ENCODE measurements around the gene VWA2. TPM values are rescaled to one million over a fixed set of nuclear protein-coding genes. Genes with fewer than 3 reads are reported as not detected.
A peak's percentile ranks its signal among the peaks of the same experiment; 100 is the strongest.

Gene VWA2
- total and polyA plus RNA-seq, 4 donors, result 1.6 to 18.3 (median 8.4) TPM

- peak in 1 of 3 donors; percentile 20 for DNase-seq
- Histone ChIP-seq H3K27ac (ENCODE audit: low read depth in 1 of 2, low read length in 1 of 2) (no peak overlapping the region), H3K4me1 (ENCODE audit: control insufficient read depth in 5 of 5, insufficient read depth in 5 of 5, low read length in 5 of 5) (peaks cover 0 to 18% (median 0%) of the 10 kb centered on the region in 5 donors), H3K27me3 (ENCODE audit: control insufficient read depth in 3 of 3, insufficient read depth in 3 of 3, low read length in 2 of 3) (no peaks in the 10 kb centered on the region), H3K9ac (ENCODE audit: insufficient read depth in 1 of 2, low read length in 2 of 2) (no peak overlapping the region), H3K36me3 (ENCODE audit: control insufficient read depth in 4 of 4, insufficient read depth in 4 of 4, low read length in 4 of 4) (peaks cover 0 to 2% (median 0%) of the 10 kb centered on the region in 4 donors), H3K9me3 (ENCODE audit: control insufficient read depth in 4 of 4, insufficient read depth in 3 of 4, low read length in 3 of 4) (no peaks in the 10 kb centered on the region), H3K4me3 (no peak overlapping the region)
- no peak for ATAC-seq (ENCODE audit: insufficient read depth, low FRiP score)
- 66 to 88% methylated on average over 2 of the region's 2 CpGs for WGBS, 2 donors
- no peak for TF ChIP-seq CTCF (IDR thresholded peaks at IDR 0.05; ENCODE audit: control extremely low read depth, extremely low read depth)
Observed at GRCh38 chr10:114282526-114282925, 43.5 kb downstream of the VWA2 start.

- ATAC-seq (ENCODE audit: insufficient read depth, low FRiP score), result no peak
- no peaks in the 10 kb centered on the region for H3K9me3 ChIP-seq (ENCODE audit: control insufficient read depth in 4 of 4, insufficient read depth in 3 of 4, low read length in 3 of 4)
- peaks cover 0 to 18% (median 0%) of the 10 kb centered on the region in 5 donors for H3K4me1 ChIP-seq (ENCODE audit: control insufficient read depth in 5 of 5, insufficient read depth in 5 of 5, low read length in 5 of 5)
- 95 to 98% methylated on average over 10 of the region's 10 CpGs for WGBS, 2 donors
- no peak overlapping the region for H3K27ac ChIP-seq (ENCODE audit: low read depth in 1 of 2, low read length in 1 of 2)
- no peak for DNase-seq
- H3K4me3 ChIP-seq, result no peak overlapping the region
- no peaks in the 10 kb centered on the region for H3K27me3 ChIP-seq (ENCODE audit: control insufficient read depth in 3 of 3, insufficient read depth in 3 of 3, low read length in 2 of 3)
- peaks cover 0 to 2% (median 0%) of the 10 kb centered on the region in 4 donors for H3K36me3 ChIP-seq (ENCODE audit: control insufficient read depth in 4 of 4, insufficient read depth in 4 of 4, low read length in 4 of 4)
- no peak for TF ChIP-seq CTCF (IDR thresholded peaks at IDR 0.05; ENCODE audit: control extremely low read depth, extremely low read depth)
- H3K9ac ChIP-seq (ENCODE audit: insufficient read depth in 1 of 2, low read length in 2 of 2), result no peak overlapping the region
Observed at GRCh38 chr10:114283091-114283490, 44.0 kb downstream of the VWA2 start.

- no peak for TF ChIP-seq CTCF (IDR thresholded peaks at IDR 0.05; ENCODE audit: control extremely low read depth, extremely low read depth)
- Histone ChIP-seq H3K9me3 (ENCODE audit: control insufficient read depth in 4 of 4, insufficient read depth in 3 of 4, low read length in 3 of 4) (no peaks in the 10 kb centered on the region), H3K27ac (ENCODE audit: low read depth in 1 of 2, low read length in 1 of 2) (no peak overlapping the region), H3K4me3 (no peak overlapping the region), H3K36me3 (ENCODE audit: control insufficient read depth in 4 of 4, insufficient read depth in 4 of 4, low read length in 4 of 4) (peaks cover 0 to 2% (median 0%) of the 10 kb centered on the region in 4 donors), H3K27me3 (ENCODE audit: control insufficient read depth in 3 of 3, insufficient read depth in 3 of 3, low read length in 2 of 3) (no peaks in the 10 kb centered on the region), H3K4me1 (ENCODE audit: control insufficient read depth in 5 of 5, insufficient read depth in 5 of 5, low read length in 5 of 5) (peaks cover 0 to 18% (median 0%) of the 10 kb centered on the region in 5 donors), H3K9ac (ENCODE audit: insufficient read depth in 1 of 2, low read length in 2 of 2) (no peak overlapping the region)
- DNase-seq (no peak), ATAC-seq (ENCODE audit: insufficient read depth, low FRiP score) (no peak)
- WGBS, 2 donors, result 91 to 94% methylated on average over 6 of the region's 6 CpGs
Observed at GRCh38 chr10:114283535-114284234, 44.6 kb downstream of the VWA2 start.
